ENCODE results near the gene MEGF11.
A peak's percentile ranks its signal among the peaks of the same experiment; 100 is the strongest.

The MEGF11 gene

GRCh38 chr15:65923264-65923663, 330.3 kb downstream of the MEGF11 start:
- peak in 1 of 56 donors; percentile 30 for DNase-seq

DNA sequence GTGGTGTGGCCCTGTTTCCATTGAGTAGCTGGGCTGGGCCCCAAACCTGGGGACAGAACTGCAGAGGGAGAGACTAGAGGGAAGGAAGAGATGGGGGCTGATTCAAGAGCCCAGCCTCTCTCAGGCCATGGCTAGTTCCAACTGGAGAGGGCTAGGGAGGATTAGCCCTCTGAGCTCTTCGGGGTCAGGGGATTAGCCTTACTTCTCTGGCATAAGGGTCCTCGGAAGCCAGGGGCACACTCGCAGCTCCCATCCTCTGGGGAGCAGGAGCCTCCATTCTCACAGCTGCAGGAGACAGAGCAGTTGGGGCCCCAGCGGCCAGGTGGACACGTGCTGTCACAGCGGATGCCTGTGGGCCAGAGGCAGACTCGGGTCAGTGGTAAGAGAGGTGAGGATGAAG, 330.9 kb downstream of the MEGF11 start:
- no peak for DNase-seq

DNA sequence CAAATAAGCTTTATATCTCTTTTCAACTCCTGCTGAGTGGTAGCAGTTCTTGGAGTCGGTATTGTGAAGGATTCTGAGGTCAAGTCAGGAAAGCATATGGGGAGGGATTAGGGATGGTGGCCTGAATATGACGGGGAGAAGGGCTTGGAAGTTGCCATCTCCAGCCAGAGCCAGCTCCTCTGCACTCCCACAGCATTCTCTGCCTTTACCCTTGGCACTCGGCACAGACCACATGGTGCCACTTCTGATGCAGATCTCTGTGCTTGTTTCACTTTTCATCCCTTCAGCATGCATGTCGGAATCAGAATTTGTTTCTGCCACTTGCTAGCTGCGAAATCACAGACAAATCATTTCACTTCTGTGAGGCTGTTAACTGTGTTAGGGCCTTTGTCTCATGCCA, 331.8 kb downstream of the MEGF11 start:
- peak in 12 of 56 donors; percentile 1 to 39 (median 10) for DNase-seq

DNA sequence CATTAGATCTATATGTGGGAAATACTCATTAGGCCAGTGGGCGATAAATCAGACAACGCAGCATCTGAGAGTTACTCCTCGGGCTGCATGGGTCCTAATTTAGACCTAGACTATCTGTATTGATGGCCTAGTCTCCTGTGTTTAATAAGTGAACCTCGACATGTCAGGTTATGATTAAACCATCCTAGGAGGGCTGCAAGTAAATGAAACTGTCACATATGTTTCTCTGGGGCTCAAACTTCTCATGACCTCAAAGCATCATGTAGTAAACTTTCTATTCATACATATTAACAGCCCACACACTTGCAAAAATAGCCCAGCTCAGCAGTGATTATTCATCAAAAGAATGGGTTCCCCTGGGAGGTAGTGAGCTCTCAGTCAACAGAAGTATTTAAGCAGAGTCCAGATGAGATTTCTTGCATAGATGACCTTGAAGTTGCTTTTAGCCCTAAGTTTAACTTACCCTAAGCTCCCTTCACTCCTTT, 332.7 kb downstream of the MEGF11 start:
- no peak for DNase-seq

- no peak for DNase-seq
These were observed 333.4 kb downstream of the MEGF11 start for GRCh38 chr15:65920121-65920520.

DNA sequence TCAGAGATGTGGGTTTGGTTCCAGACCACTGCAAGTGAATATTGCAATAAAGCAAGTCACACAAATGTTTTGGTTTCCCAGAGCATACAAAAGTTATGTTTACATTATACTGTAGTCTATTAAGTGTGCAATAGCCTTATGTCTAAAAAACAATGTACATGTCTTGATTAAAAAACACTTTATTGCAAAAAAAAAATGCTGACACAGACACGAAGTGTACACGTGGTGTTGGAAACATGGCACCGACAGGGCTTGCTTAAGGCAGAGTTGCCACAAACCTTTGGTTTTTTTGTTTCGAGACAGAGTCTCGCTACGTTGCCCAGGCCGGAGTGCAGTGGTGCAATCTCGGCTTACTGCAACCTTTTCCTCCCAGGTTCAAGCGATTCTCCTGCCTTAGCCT, 334.2 kb downstream of the MEGF11 start:
- no peak for DNase-seq

- DNase-seq, result no peak
These were observed 334.6 kb downstream of the MEGF11 start for GRCh38 chr15:65918945-65919344.

GRCh38 chr15:65918357-65918920, 335.1 kb downstream of the MEGF11 start:
- no peak for DNase-seq

- no peak for DNase-seq
These were observed 335.6 kb downstream of the MEGF11 start for GRCh38 chr15:65917936-65918335.

- DNase-seq, result no peak
These were observed 336.2 kb downstream of the MEGF11 start for GRCh38 chr15:65917407-65917756.

DNA sequence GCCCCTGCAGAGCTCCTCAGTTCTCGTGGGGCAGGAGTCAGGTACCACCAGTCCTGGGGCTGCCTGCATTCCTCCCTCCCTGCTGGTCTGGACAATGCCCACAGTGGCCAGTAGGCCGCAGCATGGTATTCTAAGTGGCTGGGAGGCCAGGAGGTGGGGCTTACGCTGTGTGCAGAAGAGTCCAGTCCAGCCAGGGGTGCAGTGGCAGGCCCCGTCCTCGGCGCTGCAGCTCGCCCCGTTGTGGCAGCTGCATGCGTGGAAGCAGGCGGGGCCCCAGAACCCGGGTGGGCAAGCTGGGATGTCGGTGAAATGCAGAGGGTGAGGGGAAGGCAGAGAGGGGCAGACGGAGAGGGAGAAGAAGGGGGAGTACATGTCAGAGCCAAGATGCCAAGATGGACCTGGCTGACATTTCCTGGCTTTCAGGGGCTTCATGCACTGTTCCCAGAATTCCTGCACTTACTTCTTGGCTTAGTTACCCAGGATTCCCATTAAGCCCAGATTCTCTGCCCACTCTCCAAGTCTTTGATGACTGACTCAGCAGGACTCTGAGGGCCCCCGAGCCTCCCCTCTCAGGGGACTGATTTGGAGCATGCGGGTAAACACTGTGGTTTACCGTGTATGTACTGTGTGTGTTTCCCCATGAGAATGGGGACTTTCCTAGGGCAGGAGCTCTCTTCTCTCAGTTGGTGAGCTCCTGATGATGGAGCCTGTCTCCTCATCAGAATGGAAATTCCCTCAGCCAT, 336.7 kb downstream of the MEGF11 start:
- peak in 53 of 56 donors; percentile 8 to 83 (median 54) for DNase-seq

- no peak for DNase-seq
These were observed 337.4 kb downstream of the MEGF11 start for GRCh38 chr15:65916041-65916663.

GRCh38 chr15:65914981-65915925, 338.3 kb downstream of the MEGF11 start:
- no peak for DNase-seq

DNA sequence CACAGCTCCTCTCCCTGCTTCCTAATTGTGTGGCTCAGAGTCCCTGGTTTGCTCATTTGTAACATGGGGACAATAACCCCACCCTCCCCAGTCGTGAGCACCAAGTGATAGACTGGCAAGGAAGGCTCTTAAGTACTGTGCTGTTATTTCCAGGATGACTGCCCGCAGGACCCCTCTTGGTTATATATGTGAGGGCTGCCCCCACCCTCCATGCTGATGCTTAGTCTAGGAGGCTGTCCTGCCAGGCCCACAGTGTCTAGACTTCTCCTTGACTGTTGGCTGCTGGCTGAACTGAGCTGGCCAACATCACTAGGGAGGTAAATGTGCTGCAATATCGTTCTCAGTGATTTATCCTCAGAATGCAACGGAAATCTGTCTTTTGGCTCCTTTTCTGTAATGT, 339.2 kb downstream of the MEGF11 start:
- DNase-seq, result no peak

- no peak for DNase-seq
These were observed 339.8 kb downstream of the MEGF11 start for GRCh38 chr15:65913631-65914199.

GRCh38 chr15:65912235-65912634, 341.3 kb downstream of the MEGF11 start:
- no peak for DNase-seq

DNA sequence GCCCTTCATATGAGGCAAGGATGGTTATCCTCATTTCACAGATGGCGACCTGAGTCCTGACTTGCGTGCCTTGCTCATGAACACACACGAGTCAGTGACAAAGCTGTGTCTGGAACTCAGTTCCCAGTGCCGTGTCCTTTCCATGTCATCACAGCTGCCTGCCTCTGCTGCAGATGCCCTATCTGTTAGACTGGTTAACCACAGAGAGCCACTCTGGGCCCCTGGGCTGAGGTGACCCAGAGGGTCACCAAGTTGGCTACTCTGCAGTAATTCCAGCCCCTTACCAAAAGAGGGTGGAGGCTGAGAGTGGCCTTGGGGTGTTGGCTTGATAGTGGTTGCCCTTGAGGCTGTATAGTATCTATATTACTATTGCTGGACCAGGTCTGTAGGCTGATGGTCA, 343.2 kb downstream of the MEGF11 start:
- no peak for DNase-seq

GRCh38 chr15:65909831-65910230, 343.7 kb downstream of the MEGF11 start:
- no peak for DNase-seq

GRCh38 chr15:65908876-65909275, 344.7 kb downstream of the MEGF11 start:
- no peak for DNase-seq

DNA sequence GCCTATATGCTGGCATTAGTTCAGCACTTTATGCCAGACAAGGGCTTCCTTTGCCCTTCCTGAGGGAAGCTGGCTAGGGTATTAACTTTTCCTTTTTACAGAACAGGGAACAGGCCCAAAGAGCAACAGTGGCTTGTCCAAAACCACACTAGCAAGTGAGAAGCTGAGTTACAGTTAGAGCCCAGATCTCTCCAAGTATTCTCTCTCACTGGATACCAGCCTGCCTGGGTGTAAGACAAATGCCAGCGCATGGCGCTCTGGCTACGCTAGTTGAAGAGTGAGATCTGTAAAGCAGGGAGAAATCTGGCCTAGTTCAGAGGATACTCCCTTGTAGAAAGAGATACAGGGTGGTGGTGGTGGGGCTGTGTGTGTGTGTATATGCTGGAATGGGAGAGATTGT, 345.9 kb downstream of the MEGF11 start:
- DNase-seq, result no peak

DNA sequence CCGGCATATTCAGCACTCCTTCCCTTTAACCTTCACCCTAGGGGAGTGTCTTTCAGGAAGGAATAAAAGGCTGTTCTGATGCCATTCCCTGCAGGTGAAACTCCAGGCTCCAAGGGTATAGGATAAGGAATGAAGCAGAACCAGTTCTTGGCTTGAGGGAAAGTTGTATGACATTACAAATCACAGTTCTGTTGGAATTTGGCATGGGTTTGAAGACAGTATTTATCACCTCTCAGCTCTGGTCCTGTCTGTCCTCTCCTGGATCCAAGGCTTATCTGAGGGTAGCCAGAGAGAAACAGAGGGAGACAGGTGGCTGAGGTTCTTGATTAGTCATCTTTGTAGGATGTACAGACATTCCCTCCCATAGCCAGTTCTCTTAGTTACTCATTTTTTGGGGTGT, 347.2 kb downstream of the MEGF11 start:
- DNase-seq, result no peak

Measured in nucleus accumbens (tissue), 56 donors.